SK-N-SH (cell line): ENCODE results near the gene EIF4E2. TPM values are rescaled to one million over a fixed set of nuclear protein-coding genes. Genes with fewer than 3 reads are reported as not detected.

Experiments used
- CTCF ChIA-PET: fragments of 300-600, 350-600 bp; formaldehyde crosslinking; extraction: SDS; loops from one replicate; lab custom pipeline; 2021; lab: Yijun Ruan, JAX
- POLR2A ChIA-PET: fragments of 350-600 bp; sonication (Branson Sonifier 250); formaldehyde crosslinking; extraction: SDS; loops from one replicate; lab custom pipeline; 2020; ENCODE audit warnings: antibody characterized with exemption, inconsistent platforms; lab: Yijun Ruan, JAX
- DNase-seq: peaks from one replicate; pipeline ENCODE4 v3.0.0; 2012
- H2AFZ ChIP-seq: fragments of 200-600 bp; sonication (generic); 2 replicates; pipeline ENCODE4 v1.8.1; 2016; ENCODE audit warnings: antibody characterized with exemption, mild to moderate bottlenecking, low read depth
- H3F3A ChIP-seq: fragments of 200-600 bp; sonication (generic); replicated peaks from 2 replicates; pipeline ENCODE3; 2016; ENCODE audit warnings: antibody characterized with exemption, mild to moderate bottlenecking; ENCODE audit not compliant: insufficient read depth
- H3K27ac ChIP-seq, 2 experiments: fragments of 200-500 bp in 1 of 2; fragments of 200-600 bp in 1 of 2; sonication (Bioruptor generic) in 1 of 2; sonication (generic), shearing (Covaris generic) in 1 of 2; 2 replicates each; pipeline versions ENCODE4 v1.5.1 to v1.6.1; 2014 to 2016; ENCODE audit warnings: low read depth in 2 of 2, inconsistent platforms in 1 of 2, low read length in 1 of 2, mild to moderate bottlenecking in 1 of 2, mixed read lengths in 1 of 2
- H3K27me3 ChIP-seq: fragments of 200-600 bp; sonication (generic), shearing (Covaris generic); 2 replicates; pipeline ENCODE4 v1.6.1; 2016; ENCODE audit warnings: mixed run types; ENCODE audit not compliant: insufficient read depth
- H3K36me3 ChIP-seq, 2 experiments: fragments of 200-500 bp in 1 of 2; fragments of 200-600 bp in 1 of 2; sonication (Bioruptor generic) in 1 of 2; sonication (generic) in 1 of 2; replicated peaks in 1 of 2; 2 replicates each; pipeline versions ENCODE3 to v1.5.1; 2014 to 2016; ENCODE audit warnings: low read length in 1 of 2, mild to moderate bottlenecking in 1 of 2; ENCODE audit not compliant: insufficient read depth in 2 of 2, control insufficient read depth in 1 of 2
- H3K4me1 ChIP-seq, 2 experiments: fragments of 200-500 bp in 1 of 2; fragments of 200-600 bp in 1 of 2; sonication (Bioruptor generic) in 1 of 2; sonication (generic), shearing (Covaris generic) in 1 of 2; 2 replicates each; pipeline versions ENCODE4 v1.5.1 to v1.6.1; 2014 to 2016; ENCODE audit warnings: low read depth in 1 of 2, low read length in 1 of 2, mixed run types in 1 of 2; ENCODE audit not compliant: insufficient read depth in 2 of 2, control insufficient read depth in 1 of 2
- H3K4me2 ChIP-seq: fragments of 200-600 bp; sonication (generic), shearing (Covaris generic); 2 replicates; pipeline ENCODE4 v1.6.1; 2017; ENCODE audit warnings: mixed run types
- H3K4me3 ChIP-seq, 2 experiments: fragments of 200-500 bp in 1 of 2; fragments of 200-600 bp in 1 of 2; sonication (Bioruptor generic) in 1 of 2; sonication (generic), shearing (Covaris generic) in 1 of 2; 2 replicates each; pipeline versions ENCODE4 v1.5.1 to v1.8.1; 2014 to 2016; ENCODE audit warnings: low read depth in 2 of 2, inconsistent platforms in 1 of 2, low read length in 1 of 2, mild to moderate bottlenecking in 1 of 2, mixed read lengths in 1 of 2, moderate library complexity in 1 of 2
- H3K79me2 ChIP-seq: fragments of 200-600 bp; sonication (generic); 2 replicates; pipeline ENCODE4 v1.8.1; 2017; ENCODE audit warnings: mild to moderate bottlenecking; ENCODE audit not compliant: insufficient read depth
- H3K9ac ChIP-seq: fragments of 200-600 bp; sonication (generic); 2 replicates; pipeline ENCODE4 v1.6.1; 2017; ENCODE audit warnings: mixed run types
- H3K9me2 ChIP-seq: fragments of 200-600 bp; sonication (generic); 2 replicates; pipeline ENCODE4 v1.6.1; 2017; ENCODE audit warnings: mixed run types
- H3K9me3 ChIP-seq: fragments of 200-600 bp; sonication (generic); 2 replicates; pipeline ENCODE4 v1.6.1; 2017; ENCODE audit warnings: mixed run types, mild to moderate bottlenecking, moderate library complexity
- H4K20me1 ChIP-seq: fragments of 200-600 bp; sonication (generic); 2 replicates; pipeline ENCODE4 v1.6.1; 2017; ENCODE audit warnings: mild to moderate bottlenecking, mixed run types; ENCODE audit not compliant: insufficient read depth
- EP300 ChIP-seq, 2 experiments: IDR thresholded peaks; 2 replicates each; pipeline versions ENCODE4 v1.4.0 to v1.6.1; 2012; ENCODE audit warnings: borderline replicate concordance in 1 of 2, low read depth in 1 of 2, low read length in 1 of 2
- EZH2phosphoT487 ChIP-seq: fragments of 200-600 bp; sonication (generic); IDR thresholded peaks from 2 replicates; pipeline ENCODE4 v1.6.1; 2017; ENCODE audit warnings: low read depth, mixed run types, mild to moderate bottlenecking, antibody characterized with exemption, moderate library complexity, borderline replicate concordance
- FOSL2 ChIP-seq: IDR thresholded peaks from 2 replicates; pipeline ENCODE4 v1.4.0; 2012; ENCODE audit warnings: low read depth, mild to moderate bottlenecking, moderate library complexity, borderline replicate concordance
- FOXM1 ChIP-seq: IDR thresholded peaks from 2 replicates; pipeline ENCODE4 v1.4.0; 2012; ENCODE audit warnings: low read depth, mild to moderate bottlenecking
- MXI1 ChIP-seq: IDR thresholded peaks from 2 replicates; pipeline ENCODE4 v1.6.1; 2012; ENCODE audit warnings: mild to moderate bottlenecking, low read depth, low read length, improper control_type of control experiment
- POLR2AphosphoS5 ChIP-seq: IDR thresholded peaks from 2 replicates; pipeline ENCODE4 v1.6.1; 2012; ENCODE audit warnings: low read depth, low read length
- RCOR1 ChIP-seq: fragments of 150-350 bp; IDR thresholded peaks from 2 replicates; pipeline ENCODE4 v1.6.1; 2017; ENCODE audit warnings: antibody characterized with exemption, low read length
- RXRA ChIP-seq: IDR thresholded peaks from 2 replicates; pipeline ENCODE4 v1.4.0; 2012; ENCODE audit warnings: low read depth, mild to moderate bottlenecking, borderline replicate concordance
- TAF1 ChIP-seq: IDR thresholded peaks from 2 replicates; pipeline ENCODE4 v1.6.1; 2012; ENCODE audit warnings: low read depth, mild to moderate bottlenecking, low read length, moderate library complexity, borderline replicate concordance
- WGBS: methylation state at CpG from one replicate; pipeline ENCODE4 v1.1.6; 2017; ENCODE audit warnings: low lambda C conversion rate; 5-methylcytosine and 5-hydroxymethylcytosine counted together
- polyA plus RNA-seq, 3 experiments: library from polyadenylated mRNA; depleted of rRNA; stranded (reverse); fragments of >200 nt; gene quantifications; 2 replicates each; pipeline ENCODE4 v1.2.3, GENCODE V29; 2012
- TF ChIP-seq, protein P1 (sequence below): IDR thresholded peaks from 2 replicates; pipeline ENCODE4 v1.4.0; 2012; ENCODE audit warnings: low read depth, borderline replicate concordance
- TF ChIP-seq, protein P2 (sequence below): fragments of 150-350 bp; IDR thresholded peaks from 2 replicates; pipeline ENCODE4 v1.6.1; 2017; ENCODE audit warnings: antibody characterized with exemption, low read length, low read depth, borderline replicate concordance
- TF ChIP-seq, protein P3 (sequence below): IDR thresholded peaks from 2 replicates; pipeline ENCODE4; 2012

Gene EIF4E2
- polyA plus RNA-seq, 1 of the 3 experiments (the other 2 are of a cell fraction) = 29.1 TPM

DNA sequence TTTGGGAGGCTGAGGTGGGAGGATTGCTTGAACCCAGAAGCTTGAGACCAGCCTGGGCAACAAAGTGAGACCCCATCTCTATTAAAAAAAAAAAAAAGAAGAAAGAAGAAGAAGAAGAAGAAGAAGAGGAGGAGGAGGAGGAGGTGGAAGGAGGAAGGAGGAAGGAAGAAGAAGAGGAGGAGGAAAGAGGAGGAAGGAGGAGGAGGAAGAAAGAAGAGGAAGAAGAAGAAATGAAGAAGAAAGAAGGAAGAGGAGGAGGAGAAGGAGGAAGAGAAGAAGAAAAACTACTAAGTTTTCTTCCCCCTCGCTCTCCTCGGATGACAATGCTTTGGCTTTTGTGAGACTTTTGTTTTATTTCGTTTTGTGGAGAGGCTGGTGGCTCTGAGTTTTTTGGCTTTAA is 52.8 kb downstream of the EIF4E2 start (continued):
- TF ChIP-seq, protein P1, sequence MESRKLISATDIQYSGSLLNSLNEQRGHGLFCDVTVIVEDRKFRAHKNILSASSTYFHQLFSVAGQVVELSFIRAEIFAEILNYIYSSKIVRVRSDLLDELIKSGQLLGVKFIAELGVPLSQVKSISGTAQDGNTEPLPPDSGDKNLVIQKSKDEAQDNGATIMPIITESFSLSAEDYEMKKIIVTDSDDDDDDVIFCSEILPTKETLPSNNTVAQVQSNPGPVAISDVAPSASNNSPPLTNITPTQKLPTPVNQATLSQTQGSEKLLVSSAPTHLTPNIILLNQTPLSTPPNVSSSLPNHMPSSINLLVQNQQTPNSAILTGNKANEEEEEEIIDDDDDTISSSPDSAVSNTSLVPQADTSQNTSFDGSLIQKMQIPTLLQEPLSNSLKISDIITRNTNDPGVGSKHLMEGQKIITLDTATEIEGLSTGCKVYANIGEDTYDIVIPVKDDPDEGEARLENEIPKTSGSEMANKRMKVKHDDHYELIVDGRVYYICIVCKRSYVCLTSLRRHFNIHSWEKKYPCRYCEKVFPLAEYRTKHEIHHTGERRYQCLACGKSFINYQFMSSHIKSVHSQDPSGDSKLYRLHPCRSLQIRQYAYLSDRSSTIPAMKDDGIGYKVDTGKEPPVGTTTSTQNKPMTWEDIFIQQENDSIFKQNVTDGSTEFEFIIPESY = no peak
- TF ChIP-seq POLR2AphosphoS5 (no peak), FOXM1 (no peak), TAF1 (no peak), RXRA (no peak), MXI1 (no peak), RCOR1 (no peak)
- TF ChIP-seq, protein P2, sequence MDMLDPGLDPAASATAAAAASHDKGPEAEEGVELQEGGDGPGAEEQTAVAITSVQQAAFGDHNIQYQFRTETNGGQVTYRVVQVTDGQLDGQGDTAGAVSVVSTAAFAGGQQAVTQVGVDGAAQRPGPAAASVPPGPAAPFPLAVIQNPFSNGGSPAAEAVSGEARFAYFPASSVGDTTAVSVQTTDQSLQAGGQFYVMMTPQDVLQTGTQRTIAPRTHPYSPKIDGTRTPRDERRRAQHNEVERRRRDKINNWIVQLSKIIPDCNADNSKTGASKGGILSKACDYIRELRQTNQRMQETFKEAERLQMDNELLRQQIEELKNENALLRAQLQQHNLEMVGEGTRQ = no peak

DNA sequence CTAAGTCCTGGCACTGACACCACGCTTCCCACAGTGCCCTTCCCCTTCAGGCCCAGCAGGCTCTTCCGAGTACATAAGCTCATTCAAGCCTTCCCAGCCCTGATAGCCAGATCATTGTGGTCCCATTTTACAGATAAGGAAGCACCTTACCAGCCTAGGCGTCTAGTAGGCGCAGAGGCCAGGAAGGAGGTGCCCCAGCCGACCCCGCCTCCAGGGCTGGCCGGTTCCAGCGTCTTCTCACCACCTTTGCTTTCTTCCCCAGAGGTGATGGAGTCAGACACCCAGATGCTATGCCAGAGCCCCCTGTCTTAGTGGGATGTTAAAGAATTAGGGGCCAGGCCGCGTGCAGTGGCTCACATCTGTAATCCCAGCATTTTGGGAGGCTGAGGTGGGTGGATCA is 54.0 kb downstream of the EIF4E2 start:
- H3K9me3 ChIP-seq = no peaks in the 10 kb centered on the region
- no peak overlapping the region for H3K4me3 ChIP-seq
- no peaks in the 10 kb centered on the region for H3F3A ChIP-seq
- DNase-seq = no peak
- POLR2A ChIA-PET = no interaction called here
- TF ChIP-seq FOSL2 (no peak), EP300 (IDR thresholded peaks at IDR 0.05; ENCODE audit: borderline replicate concordance in 1 of 2, low read depth in 1 of 2, low read length in 1 of 2) (no peak), POLR2AphosphoS5 (no peak), RCOR1 (no peak), FOXM1 (no peak), EZH2phosphoT487 (no peak)
- TF ChIP-seq, protein P3, sequence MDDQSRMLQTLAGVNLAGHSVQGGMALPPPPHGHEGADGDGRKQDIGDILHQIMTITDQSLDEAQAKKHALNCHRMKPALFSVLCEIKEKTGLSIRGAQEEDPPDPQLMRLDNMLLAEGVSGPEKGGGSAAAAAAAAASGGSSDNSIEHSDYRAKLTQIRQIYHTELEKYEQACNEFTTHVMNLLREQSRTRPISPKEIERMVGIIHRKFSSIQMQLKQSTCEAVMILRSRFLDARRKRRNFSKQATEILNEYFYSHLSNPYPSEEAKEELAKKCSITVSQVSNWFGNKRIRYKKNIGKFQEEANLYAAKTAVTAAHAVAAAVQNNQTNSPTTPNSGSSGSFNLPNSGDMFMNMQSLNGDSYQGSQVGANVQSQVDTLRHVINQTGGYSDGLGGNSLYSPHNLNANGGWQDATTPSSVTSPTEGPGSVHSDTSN = no peak
- TF ChIP-seq, all 33 proteins: peak for 0
- H3K27ac ChIP-seq = no peak overlapping the region
- H3K9me2 ChIP-seq = no peaks in the 10 kb centered on the region
- CTCF ChIA-PET = interaction anchor here (1.1 to 2.2 kb wide), 3 partner anchors 11 to 646 kb away, joined by 3 to 8 read pairs (median 5); partner anchors contain the start of gene ATG16L1
- no peaks in the 10 kb centered on the region for H3K79me2 ChIP-seq
- H3K36me3 ChIP-seq = no peaks in the 10 kb centered on the region
- no peaks in the 10 kb centered on the region for H3K4me1 ChIP-seq
- H3K4me2 ChIP-seq = no peak overlapping the region
- no peaks in the 10 kb centered on the region for H3K27me3 ChIP-seq
- H3K9ac ChIP-seq = no peak overlapping the region
- 93% methylated on average over 10 of the region's 10 CpGs for WGBS
- H2AFZ ChIP-seq = no peak overlapping the region
- no peaks in the 10 kb centered on the region for H4K20me1 ChIP-seq
